ENCODE measurements around the gene KLK1.

DNA sequence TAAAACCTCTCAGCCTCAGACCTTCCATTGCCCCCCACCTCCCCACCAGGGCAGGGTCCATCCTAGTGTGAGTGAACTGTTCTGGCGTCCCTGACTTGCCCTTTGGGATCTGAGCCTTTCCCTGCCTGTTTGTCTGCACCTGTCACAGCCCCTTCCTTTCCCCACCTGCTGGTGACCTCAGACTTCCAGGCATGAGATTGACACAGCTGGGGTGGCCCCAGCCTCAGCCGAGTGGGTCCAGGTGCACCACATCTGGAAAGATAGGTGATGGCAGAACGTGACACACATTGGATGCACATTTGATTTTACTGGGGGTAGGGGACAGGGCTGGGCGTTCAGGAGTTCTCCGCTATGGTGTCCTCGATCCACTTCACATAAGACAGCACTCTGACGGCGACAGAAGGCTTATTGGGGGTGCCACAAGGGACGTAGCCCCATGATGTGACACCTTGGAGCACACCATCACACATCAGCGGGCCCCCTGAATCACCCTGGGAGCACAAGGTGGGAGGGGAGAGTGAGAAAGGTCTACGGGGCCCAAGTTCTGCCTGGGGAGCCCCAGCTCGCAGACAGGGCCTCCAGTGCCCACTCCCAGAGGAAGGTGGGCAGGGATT lies 4.6 kb downstream of the KLK1 start:
- TF ChIP-seq, protein P1, sequence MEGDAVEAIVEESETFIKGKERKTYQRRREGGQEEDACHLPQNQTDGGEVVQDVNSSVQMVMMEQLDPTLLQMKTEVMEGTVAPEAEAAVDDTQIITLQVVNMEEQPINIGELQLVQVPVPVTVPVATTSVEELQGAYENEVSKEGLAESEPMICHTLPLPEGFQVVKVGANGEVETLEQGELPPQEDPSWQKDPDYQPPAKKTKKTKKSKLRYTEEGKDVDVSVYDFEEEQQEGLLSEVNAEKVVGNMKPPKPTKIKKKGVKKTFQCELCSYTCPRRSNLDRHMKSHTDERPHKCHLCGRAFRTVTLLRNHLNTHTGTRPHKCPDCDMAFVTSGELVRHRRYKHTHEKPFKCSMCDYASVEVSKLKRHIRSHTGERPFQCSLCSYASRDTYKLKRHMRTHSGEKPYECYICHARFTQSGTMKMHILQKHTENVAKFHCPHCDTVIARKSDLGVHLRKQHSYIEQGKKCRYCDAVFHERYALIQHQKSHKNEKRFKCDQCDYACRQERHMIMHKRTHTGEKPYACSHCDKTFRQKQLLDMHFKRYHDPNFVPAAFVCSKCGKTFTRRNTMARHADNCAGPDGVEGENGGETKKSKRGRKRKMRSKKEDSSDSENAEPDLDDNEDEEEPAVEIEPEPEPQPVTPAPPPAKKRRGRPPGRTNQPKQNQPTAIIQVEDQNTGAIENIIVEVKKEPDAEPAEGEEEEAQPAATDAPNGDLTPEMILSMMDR (IDR thresholded peaks at IDR 0.05), result no peak
- TF ChIP-seq POLR2AphosphoS5 (IDR thresholded peaks at IDR 0.05; ENCODE audit: low read depth, low read length) (no peak), SIN3A (IDR thresholded peaks at IDR 0.05; ENCODE audit: borderline replicate concordance, insufficient read depth, low read depth, low read length) (no peak)
- TF ChIP-seq, protein P2, sequence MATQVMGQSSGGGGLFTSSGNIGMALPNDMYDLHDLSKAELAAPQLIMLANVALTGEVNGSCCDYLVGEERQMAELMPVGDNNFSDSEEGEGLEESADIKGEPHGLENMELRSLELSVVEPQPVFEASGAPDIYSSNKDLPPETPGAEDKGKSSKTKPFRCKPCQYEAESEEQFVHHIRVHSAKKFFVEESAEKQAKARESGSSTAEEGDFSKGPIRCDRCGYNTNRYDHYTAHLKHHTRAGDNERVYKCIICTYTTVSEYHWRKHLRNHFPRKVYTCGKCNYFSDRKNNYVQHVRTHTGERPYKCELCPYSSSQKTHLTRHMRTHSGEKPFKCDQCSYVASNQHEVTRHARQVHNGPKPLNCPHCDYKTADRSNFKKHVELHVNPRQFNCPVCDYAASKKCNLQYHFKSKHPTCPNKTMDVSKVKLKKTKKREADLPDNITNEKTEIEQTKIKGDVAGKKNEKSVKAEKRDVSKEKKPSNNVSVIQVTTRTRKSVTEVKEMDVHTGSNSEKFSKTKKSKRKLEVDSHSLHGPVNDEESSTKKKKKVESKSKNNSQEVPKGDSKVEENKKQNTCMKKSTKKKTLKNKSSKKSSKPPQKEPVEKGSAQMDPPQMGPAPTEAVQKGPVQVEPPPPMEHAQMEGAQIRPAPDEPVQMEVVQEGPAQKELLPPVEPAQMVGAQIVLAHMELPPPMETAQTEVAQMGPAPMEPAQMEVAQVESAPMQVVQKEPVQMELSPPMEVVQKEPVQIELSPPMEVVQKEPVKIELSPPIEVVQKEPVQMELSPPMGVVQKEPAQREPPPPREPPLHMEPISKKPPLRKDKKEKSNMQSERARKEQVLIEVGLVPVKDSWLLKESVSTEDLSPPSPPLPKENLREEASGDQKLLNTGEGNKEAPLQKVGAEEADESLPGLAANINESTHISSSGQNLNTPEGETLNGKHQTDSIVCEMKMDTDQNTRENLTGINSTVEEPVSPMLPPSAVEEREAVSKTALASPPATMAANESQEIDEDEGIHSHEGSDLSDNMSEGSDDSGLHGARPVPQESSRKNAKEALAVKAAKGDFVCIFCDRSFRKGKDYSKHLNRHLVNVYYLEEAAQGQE (IDR thresholded peaks at IDR 0.05; ENCODE audit: insufficient read depth in 1 of 2, low read depth in 2 of 2, low read length in 1 of 2), result no peak

Measured in Panc1 (cell line).